ENCODE measurements around the gene RAPGEF3.

The RAPGEF3 gene

DNA sequence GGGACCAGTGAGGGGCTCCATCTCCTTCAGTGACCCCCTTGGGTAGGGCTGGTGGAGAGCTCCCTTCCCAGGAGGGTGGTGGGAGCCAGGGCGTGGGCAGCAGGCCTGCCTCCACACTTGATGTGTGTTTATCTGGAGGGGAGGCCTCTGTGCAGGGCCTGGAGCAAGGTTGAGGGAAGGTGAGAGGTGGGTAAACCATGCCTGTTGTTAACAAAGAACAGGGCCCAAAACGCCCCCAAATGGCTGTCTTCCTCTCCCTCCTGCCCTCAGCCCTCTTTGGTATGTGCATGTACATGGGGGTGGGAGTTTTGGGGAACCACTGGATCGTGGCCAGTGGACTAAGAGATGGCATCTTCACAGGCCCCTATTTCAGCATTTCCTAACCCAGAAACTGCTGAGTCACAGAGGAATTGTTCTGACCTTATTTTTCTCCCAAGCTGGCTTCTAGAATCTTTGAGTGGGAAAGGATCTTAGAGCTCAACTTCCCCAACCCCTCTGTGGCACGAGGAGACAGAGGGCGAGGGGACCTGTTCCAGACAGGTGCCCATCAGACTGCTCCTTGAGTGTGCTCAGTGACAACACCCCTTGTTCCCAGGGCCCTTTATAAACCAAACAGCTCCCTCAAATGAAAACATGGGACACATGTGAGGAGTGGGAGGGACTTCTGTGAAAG is 17.9 kb upstream of the RAPGEF3 start:
- no peak for DNase-seq

DNA sequence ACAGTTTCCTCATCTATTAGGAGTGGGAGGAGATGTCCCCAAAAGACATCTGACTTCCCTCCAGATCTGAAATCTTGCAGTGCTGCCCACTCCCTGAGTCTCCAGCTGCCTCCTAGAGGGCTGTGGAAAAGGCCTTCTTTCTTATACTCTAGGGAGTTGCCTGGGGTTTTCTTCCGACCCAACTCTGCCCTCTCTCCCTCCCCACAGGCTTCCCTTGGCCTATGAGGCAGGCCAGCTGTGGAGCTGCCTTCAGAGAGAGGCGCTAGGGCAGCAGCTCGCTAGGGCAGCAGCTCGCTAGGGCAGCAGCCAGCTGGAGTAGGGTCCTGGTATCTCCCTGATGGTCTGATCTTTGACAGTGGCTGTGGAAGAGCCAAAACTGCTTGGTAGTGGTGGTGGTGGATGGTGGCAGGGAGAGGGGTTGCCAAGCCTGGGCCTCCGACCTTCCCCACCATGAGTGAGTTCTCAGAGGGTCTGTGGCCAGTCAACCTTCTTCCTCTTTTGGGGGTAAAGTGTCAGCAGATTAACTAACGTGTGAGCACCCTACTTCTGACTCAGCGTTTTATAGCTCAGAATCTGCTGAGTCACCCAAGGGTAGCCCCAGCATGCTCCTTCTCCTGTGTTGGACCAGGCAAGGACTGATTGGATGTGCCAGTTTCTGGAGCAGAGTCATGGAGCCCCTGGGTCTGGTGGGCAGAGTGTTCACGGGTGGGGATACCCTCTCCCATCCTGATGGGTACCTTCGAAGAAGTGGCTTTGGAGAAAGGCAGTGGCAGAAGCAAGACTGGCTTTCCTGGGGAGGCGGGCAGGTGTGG is 16.6 kb upstream of the RAPGEF3 start:
- DNase-seq = no peak

DNA sequence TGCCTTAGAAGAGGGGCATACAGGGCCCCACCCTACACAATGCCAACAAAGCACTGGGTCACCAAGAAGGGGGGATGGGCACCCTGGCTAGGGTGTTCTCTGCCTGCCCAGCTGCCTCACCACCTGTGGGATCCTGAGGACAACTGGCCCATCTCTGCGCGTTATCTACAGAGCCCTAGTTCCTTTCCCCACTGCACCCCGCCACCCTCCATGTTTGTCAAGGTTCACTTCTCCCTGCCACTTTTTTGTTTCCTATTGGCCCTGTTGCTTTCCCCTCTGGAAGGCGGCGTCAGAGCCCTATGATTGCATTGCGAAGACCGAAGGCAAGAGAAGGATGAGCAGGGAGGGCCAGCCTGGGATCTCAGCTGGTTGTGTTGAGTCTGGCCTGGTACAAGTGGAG is 16.0 kb upstream of the RAPGEF3 start:
- DNase-seq = no peak

DNA sequence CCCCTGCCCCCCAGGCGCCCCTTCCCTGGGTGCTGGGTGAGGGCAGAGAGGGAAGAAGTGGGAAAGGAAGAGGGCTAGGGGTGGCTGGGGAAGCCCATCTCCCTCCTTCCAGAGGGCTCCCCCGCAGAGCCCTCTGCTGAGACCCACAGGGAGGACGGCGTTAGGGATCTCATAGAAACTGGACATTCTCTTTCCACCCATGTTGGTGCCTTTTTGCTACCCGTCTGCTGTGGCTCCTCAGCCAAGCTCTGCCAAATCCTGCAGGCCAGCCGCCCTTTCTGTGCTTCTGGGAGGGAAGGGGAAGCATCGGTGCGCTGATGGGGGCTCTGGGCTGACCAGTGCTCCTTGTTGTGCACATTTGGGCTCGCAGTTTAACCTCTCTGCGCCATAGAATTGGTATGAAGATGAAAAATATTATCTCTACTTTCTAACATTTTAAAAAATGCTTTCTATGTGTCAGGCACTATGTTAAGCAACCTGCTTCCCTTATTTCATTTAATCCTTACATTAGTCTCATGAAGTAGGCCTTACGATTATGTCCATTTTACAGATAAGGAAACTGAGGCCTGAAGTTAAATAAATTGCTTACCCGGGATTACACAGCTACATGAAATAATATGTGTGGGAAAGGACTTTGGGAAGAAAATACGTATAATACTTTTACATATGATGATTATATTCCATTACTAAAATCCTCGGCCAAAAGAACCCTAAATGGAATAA is 15.3 kb upstream of the RAPGEF3 start:
- no peak for DNase-seq

DNA sequence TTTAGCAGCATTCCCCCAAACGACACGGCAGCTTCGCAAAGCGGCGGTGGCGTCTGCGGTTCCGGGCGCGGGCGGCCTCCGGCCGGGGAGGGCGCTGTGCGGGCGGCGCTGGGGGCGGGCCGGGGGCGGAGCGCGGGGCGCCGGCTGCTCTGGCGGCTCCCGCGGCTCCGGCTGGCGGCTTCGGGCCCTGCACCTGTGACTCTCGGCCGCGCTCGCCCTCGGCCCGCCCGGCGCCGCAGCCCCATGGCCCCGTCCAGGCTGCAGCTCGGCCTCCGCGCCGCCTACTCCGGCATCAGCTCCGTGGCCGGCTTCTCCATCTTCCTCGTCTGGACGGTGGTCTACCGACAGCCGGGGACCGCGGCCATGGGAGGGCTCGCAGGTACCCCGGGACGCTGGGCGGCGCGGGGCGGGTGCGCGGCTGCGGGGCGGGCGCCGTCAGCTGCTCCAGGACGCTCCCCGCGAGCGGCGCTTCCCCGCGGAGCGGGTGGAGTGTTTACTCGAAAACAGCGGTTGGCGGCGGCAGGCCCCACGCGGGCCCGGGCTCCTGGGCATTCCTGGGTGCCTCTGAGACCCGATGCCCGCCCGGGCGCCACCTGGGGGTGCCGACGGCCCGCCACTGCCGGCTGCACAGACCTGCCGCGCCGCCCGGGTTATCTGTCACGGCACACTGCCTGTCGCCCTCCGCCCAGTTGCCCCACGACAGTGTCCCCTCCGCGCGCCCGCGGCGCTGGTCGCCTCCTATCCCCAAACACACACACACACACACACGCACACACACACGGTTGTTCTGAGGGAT is 14.6 kb upstream of the RAPGEF3 start, which contains the start of gene SLC48A1:
Gene SLC48A1 (plus strand): TSS at position 177 of the 796 bp plus-strand sequence. CDS start 67 bp downstream, at position 244.
- DNase-seq = peak in 1 of 2 experiments; percentile 68

DNA sequence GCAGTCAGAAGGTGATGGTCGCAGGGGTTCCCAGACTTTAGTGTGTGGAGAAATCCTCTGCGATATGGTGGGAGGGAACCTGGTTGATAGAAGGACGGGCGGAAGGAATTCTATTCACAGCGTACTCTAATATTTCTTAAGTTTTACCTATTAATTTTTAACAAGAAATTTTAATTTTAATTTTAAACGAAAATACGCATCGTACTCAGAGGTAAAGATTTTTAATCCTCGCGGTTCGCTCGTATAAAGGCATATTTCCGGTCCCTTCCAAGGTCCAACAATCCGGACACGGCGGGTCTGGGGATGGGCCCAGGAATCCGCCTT is 14.0 kb upstream of the RAPGEF3 start:
- no peak for DNase-seq

DNA sequence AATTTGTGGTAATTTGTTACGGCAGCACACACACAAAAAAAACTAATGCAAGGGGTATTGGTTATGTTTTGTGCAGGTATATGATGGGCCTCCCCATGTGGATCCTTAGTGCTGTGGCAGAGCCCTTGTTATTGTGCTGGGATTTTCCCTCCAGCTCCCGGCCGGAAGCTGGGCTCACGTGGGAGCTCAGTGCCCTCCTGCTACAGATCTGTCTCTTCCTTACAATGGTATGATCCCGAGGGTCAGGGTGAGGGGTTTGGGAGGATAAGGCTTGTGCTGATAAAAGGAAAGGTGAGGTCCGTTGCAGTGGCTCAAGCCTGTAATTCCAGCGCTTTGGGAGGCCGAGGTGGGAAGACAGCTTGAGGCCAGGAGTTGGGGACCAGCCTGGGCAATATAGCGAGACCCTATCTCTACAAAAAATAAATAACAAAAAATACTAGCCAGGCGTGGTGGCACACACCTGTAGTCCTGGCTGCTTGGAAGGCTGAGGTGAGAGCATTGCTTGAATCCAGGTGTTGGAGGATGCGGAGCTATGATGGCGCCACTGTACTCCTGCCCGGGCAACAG is 13.5 kb upstream of the RAPGEF3 start:
- no peak for DNase-seq

DNA sequence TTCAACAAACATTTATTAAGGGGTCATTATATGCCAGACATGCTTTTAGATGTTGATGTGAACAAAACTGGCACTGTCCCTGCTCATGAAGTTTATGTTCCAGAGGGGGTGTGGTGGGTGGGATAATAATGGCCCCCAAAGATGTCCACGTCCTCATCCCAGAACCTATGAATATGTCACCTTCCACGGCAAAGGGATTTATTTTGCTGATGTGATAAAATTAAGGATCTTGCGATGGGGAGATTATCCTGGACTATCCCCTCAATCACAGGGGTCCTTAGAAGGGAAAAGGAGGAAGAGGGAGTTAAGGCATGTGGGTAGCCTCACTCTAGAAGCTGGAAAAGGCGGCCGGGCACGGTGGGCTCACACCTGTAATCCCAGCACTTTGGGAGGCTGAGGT is 12.6 kb upstream of the RAPGEF3 start:
- no peak for DNase-seq

DNA sequence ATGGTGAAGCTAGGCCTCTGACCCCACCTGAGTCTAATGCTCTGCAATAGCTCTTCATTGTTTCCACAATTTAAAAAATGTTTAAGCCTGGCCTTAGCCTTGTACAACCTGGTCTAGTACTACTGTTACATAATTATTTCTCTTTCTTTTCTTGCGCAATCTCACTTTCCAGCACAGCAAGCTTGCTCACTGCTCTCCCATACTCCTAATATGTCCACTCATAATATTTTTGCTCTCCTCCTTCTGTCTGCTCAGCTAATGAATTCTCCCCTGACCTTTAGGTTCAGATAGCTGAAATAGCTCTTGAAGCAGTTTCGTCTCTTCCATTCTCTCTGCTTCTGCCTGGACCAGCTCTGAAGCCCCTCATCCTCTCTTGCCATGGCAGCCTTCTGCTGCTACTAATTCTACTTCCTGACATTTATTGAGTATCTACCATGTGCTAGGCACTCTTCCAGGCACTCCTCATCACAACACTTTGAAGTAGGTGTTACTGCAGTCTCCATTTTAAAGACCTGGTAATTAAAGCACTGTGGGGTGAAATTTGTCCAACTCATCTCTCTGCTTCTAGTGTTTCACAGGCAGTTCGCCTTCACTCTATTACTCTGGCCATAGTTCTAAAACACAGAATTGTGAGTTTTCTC is 11.5 kb upstream of the RAPGEF3 start:
- DNase-seq = no peak

DNA sequence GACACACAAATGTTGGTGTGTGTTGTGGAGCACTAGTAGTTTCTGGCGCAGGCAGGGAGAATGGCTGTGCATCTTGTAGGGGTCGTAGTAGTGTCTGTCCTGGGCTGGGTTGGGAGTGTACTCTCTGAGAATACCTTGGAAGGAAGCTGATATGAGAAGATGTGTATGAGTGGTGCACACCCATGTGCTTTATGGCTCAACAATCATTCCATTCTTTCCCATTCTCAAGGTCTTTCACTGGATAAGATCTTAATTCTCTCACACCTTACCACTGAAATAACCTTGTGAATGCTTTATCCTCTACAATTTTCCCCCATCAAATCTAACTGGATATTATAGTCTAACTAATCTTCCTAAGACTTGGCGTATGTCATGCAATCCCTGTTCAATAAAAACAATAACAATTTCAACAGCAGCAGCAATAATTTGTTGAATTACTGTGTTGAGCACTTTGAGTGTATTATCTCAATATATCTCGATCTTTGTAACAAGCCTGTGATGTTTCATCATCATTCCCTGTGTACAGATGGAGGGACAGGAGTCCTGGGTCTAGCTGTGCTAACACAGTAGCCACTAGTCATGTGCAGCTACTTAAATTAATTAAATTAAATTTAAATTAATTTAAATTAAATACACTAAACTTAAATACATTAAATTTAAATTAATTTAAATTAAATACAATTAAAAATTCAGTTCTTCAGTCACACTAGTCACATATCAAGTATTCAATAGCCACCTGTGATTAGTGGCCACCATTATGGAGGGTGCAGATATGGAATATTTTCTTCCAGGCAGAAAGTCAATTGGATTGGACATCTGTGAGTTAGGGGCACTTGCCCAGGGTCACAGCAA is 10.8 kb upstream of the RAPGEF3 start:
- no peak for DNase-seq

DNA sequence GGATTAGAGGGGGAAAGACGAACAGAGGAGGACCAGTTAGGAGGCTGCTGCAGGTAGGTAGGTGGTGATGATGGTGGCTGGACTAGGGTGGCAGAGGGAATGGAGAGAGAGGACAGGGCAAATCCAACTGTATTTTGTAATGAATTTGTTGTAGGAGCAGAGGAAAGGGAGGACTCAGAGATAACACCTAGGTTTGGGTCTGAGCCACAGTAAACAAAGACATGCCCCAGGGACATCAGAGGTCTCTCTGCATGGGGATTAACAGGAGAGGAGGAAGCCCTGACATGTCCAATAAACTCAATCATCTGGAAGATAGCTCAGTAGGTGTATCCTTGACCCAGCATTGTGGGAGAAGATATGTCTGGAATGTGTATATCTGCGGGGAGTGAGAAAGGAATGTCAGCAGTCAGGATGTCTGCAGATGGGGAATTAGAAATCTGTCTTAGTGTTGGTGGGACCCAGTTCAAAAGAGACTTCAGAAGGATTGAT is 9.7 kb upstream of the RAPGEF3 start:
- DNase-seq = no peak

DNA sequence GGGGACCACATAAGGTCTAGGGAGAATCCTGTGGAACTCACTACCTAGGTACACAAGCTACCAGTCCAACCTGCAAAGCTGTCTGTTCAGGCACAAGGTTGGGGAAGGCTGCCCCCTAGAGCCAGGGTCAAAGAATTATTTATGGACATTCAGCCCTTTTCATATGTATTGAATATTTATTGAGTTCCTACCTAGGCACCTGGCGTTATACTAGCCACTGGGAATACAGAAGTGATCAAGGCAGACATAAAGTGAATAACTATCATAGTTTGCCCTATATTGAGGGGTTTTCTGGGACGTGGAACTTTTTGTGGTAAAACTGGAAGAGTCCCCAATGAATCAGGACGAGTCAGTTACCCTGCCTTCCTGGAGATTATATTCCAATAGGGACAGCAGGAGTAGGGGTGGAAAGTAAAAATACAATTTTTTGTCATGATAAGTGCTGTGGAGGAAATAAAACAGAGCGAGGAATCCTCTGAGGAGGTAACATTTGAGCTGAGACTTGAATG is 8.6 kb upstream of the RAPGEF3 start:
- peak in 1 of 2 experiments; percentile 62 for DNase-seq

DNA sequence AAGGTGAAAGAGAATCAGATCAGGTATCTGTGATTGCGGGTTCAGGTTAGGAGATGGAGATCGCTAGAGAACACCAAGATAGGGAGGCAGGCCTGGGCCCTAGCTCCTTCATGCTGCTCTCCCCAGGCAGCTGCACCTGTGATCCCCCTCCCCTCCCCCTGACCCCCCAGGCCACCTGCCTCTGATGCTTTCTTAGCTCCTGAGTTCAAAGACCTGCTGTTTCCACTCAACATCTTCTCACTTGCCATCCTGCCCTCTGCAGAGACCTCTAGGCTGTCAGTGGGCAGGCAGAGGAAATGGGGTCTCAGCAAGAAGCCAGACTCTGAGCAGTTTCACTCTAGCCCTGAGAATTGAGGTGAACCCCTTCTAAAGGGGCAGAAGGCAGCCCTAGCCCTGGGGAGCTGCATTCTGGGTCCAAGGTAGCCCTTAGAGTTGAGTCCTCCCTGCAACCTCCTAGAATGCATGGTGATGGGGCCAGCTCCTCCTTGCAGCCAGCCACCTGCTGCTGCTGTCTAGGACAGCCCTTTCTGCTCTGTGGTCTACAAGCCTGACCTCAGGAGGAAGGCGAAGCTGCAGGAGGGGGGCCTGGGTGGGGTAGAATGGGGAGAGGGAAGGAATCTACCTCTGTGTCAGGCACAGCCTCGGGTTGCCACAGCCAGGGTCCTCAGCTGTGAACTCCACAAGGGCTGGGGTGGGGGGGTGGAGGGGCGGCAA is 8.0 kb upstream of the RAPGEF3 start:
- no peak for DNase-seq

DNA sequence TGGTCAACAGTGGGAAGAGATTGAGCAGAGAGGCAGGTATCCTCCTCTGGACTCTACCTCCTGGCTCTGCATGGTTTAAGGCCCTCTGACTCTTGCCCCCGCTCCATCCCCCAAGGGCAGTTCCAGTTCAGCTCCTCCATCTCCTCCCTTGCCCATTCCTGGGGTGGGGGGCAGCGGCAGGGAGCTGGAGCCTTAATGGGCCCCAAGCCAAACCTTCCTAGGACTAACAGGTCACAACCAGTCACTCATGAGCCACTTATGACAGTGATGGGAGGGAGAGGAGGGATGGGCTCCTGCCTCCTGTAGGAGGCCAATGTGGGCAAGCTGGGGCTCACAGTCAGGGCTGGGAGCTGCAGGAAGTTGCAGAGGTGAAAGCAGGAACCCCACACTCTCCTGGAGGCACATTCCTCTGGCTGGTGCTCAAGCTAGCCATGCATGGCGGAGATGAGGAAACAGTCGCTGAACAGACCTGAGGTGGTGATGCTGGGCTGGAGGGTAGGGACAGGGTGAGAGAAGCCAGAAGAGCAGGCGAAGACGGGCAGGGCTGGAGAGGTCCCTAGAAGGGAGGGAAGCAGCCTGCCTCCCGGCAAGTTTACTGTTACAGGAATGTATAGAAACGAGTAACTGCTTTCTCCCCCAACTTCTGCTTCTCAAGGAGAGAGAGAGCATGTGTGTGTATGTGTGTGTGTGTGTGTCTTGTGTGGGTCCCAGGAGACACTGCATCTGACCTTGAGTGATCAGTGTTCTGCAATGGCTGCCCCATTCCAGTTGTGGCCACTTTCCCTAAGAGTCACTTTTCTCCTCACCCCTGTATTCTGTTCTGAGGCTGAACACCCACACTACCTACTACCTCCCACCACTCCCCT is 5.0 kb upstream of the RAPGEF3 start:
- no peak for DNase-seq

DNA sequence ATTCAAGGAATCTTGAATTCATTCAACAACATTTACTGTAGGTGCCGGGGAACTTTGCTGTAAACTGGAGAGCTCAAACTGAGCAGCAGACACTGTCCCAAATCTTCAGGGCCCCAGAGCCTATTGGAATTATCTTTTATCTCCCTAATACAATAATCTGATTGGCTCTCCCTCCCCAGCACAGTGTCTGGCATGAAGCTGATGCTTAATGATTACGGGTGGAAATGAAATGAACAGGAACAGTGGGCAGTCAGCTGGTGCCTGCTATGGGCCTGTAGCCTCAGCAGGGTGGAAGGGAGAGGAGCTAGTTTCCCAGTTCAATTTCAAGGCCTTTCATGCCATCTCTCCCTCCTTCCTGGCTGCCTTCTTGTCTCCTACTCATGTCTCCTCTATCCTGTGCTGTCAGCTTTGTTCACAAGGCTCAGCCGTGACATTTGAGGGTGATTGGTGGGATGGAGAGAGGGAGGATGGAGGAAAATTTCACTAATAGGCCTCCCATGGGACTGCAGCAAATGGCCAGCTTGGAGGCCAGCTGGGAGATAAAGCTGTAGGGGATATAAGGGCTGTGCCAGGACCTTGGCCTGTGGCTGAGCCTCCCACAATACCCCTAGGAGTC is 4.3 kb upstream of the RAPGEF3 start:
- DNase-seq = no peak

DNA sequence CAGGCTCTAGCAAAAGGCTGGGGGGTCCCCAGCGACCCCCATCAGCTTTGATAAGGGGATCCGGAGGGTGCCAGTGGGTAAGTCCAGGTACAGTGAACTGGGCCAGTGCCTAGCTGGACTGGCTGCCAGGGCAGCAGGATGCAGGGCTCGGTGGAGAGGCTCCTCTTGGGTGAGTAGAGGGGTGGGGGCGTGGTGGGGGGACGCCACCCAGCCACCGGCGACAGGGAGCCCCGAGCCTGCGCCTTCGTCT is 171 bp downstream of the RAPGEF3 start:
- no peak for DNase-seq

DNA sequence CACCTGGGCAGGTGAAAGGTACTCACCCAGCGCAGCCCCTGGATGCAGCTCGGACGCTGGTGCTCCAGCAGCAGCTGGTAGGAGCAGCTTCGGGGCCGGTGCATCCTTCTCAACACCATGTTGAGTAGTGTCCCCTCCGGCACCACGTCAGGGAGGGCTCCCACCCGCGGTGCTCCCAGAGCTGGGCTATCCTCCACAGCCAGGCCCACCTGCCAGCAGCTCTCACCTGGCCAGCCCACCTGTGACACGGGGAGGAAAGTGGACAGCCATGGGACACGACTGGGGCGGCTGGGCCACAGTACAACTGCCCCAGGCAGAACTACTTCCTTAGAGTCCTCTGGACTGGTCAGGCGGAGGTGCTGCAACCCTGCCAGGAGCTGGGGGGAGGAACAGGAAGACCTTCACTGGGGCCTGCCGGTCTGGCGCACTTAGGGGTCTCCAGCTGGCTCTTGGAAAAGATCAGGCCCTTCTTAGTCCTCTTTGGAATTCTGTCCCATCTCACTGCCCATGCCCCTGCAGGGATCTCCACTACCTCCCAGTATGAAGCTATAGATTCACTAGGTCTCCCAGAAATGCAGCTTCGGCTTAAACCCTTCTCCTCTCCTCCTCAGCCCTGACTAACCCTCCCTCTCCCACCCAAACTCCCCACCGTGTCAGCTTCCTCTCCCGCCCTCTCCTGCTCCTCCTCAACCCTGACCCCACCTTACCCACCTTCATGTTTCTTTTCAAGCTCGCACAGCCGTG is 668 bp downstream of the RAPGEF3 start:
- DNase-seq = no peak

DNA sequence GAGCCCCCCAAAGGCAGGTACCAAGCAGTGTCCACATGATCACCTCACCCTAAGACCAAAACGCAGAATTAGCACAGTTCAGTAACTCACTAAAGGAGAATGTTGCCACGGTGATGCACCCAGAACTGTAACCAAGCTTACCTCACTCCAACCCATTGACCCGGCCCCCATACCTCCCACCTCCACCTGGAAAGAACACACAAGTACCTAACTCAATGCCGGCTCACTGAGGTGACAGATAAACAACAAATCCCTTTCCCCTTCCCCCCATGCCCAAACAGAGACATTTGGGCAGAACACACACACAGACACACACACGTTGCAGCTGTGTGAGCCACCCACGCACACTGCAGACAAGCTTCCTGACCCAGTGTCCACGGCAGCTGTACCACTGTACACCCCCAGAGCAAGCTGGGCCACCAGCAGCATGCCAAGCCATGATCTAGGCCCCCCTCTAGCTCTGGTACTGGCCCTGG is 1.3 kb downstream of the RAPGEF3 start:
- no peak for DNase-seq

Data from NCI-H1930 (cell line).